CD4-positive, alpha-beta T cell treated with Interleukin-4 for 4 hours (primary cell): ENCODE data around the gene RIOK1.
"Not testable (repeated sequence)": the region's sequence is repeated elsewhere in the genome, so short reads cannot be mapped to it uniquely, and the experiment has no call there.

Experiments
- DNase-seq: peaks from one replicate; pipeline ENCODE4 v3.0.0-alpha.2; 2020

Gene RIOK1

GRCh38 chr6:7442467-7442866 lies 52.9 kb downstream of the RIOK1 start:
- no peak for DNase-seq

GRCh38 chr6:7445101-7445500 lies 55.5 kb downstream of the RIOK1 start:
- DNase-seq = no peak

- DNase-seq = no peak
Observed at GRCh38 chr6:7445885-7446461, 56.4 kb downstream of the RIOK1 start.

- no peak for DNase-seq
Observed at GRCh38 chr6:7446619-7447325, 57.2 kb downstream of the RIOK1 start.

- DNase-seq = no peak
Observed at GRCh38 chr6:7448232-7448631, 58.6 kb downstream of the RIOK1 start.

GRCh38 chr6:7449018-7449417 lies 59.4 kb downstream of the RIOK1 start:
- DNase-seq = no peak

- DNase-seq = no peak
Observed at GRCh38 chr6:7451326-7451725, 61.7 kb downstream of the RIOK1 start.

- DNase-seq = no peak
Observed at GRCh38 chr6:7452898-7453297, 63.3 kb downstream of the RIOK1 start.

- no peak for DNase-seq
Observed at GRCh38 chr6:7454696-7455358, 65.2 kb downstream of the RIOK1 start.

GRCh38 chr6:7456302-7456701 lies 66.7 kb downstream of the RIOK1 start:
- DNase-seq = not testable (repeated sequence)

GRCh38 chr6:7461416-7461815 lies 71.8 kb downstream of the RIOK1 start:
- no peak for DNase-seq

- no peak for DNase-seq
Observed at GRCh38 chr6:7463785-7464184, 74.2 kb downstream of the RIOK1 start.

GRCh38 chr6:7467007-7467897 lies 77.6 kb downstream of the RIOK1 start:
- no peak for DNase-seq
